Measurements from ENCODE around the gene RPS29. TPM values are rescaled to one million over a fixed set of nuclear protein-coding genes. Genes with fewer than 3 reads are reported as not detected.

The RPS29 gene
- total and polyA plus RNA-seq, 9 of the 15 experiments (the other 6 are each of a cell fraction or from before 2014, with no cell fraction given) = 1,545 to 5,012 (median 2,448) TPM

DNA sequence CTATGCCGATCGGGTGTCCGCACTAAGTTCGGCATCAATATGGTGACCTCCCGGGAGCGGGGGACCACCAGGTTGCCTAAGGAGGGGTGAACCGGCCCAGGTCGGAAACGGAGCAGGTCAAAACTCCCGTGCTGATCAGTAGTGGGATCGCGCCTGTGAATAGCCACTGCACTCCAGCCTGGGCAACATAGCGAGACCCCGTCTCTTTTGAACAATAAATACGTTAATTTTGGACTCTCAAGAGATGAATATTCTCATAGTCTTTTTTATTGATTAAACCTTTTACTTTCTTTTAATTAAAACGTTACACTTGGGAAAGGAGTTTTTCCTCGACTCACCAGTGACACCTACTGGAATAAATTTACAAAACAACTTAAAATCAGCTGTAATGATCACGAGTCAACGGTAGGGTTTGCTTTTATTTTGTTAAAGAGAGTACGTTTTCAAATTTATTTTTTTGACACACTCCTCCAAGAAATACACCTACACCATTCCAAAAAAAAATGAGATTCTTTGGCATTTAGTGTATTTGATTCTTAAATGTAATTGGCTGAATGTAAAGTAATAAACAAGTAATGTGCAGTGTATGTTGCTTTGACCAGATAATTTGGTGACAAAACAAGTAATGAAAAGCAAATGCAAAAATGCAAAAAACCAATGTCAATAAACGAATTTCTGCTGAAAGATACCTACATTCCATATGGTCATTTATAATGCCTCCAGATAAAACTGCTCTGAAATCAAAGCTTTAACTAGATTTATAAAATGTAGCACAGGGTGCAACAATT is 687 bp upstream of the RPS29 start (continued):
- TF ChIP-seq CHAMP1 (IDR thresholded peaks at IDR 0.05) (peak; percentile 77), CREB1 (IDR thresholded peaks at IDR 0.05) (no peak; the same call in 1 of the 2 replicates), CREB1 (CRISPR knock-in tag; IDR thresholded peaks at IDR 0.05) (no peak), ZFPM2 (CRISPR knock-in tag; IDR thresholded peaks at IDR 0.05) (no peak), GTF2E2 (tag; IDR thresholded peaks at IDR 0.05) (no peak), ETS2 (tag; IDR thresholded peaks at IDR 0.05; ENCODE audit: borderline replicate concordance, poor library complexity, severe bottlenecking) (no peak), U2AF2 (optimal IDR thresholded peaks at IDR 0.05; ENCODE audit: low read depth, low read length) (no peak), CXXC5 (CRISPR knock-in tag; IDR thresholded peaks at IDR 0.05) (peak; percentile 39; the same call in 1 of the 2 replicates), NFE2L1 (tag; IDR thresholded peaks at IDR 0.05; ENCODE audit: borderline replicate concordance, low read depth) (no peak), KDM1A (IDR thresholded peaks at IDR 0.05) (peak; percentile 39 to 72; a peak in 3 of 4 replicates), NUFIP1 (IDR thresholded peaks at IDR 0.05; ENCODE audit: partially characterized antibody) (no peak), MTF1 (CRISPR knock-in tag; IDR thresholded peaks at IDR 0.05; ENCODE audit: borderline replicate concordance) (no peak), PURB (CRISPR knock-in tag; IDR thresholded peaks at IDR 0.05; ENCODE audit: low read depth) (no peak), HLTF (IDR thresholded peaks at IDR 0.05) (no peak), ZNF764 (CRISPR knock-in tag; IDR thresholded peaks at IDR 0.05; ENCODE audit: low read depth) (peak; percentile 78), PTBP1 (IDR thresholded peaks at IDR 0.05; ENCODE audit: low read depth, low read length) (no peak), SNIP1 (IDR thresholded peaks at IDR 0.05; ENCODE audit: low read depth) (no peak), DMBX1 (CRISPR knock-in tag; IDR thresholded peaks at IDR 0.05; ENCODE audit: borderline replicate concordance) (peak; percentile 8; the same call in 1 of the 2 replicates), ZNF384 (IDR thresholded peaks at IDR 0.05; ENCODE audit: low read depth, low read length) (no peak), XRCC5 (IDR thresholded peaks at IDR 0.05; ENCODE audit: low read depth, low read length) (no peak), ZNF41 (CRISPR knock-in tag; conservative IDR thresholded peaks at IDR 0.05) (no peak), GABPA (tag; conservative IDR thresholded peaks at IDR 0.05; ENCODE audit: low read depth) (peak; percentile 39; the same call in 1 of the 2 replicates), SMARCE1 (IDR thresholded peaks at IDR 0.05) (0 out of 2 replicates have a peak, but pooled peaks have one; percentile 19), ZFX (CRISPR knock-in tag; IDR thresholded peaks at IDR 0.05) (peak; percentile 25; the same call in 1 of the 2 replicates), MYC (IDR thresholded peaks at IDR 0.05; ENCODE audit: low read depth, low read length) (0 out of 2 replicates have a peak, but pooled peaks have one; percentile 8), MYC (CRISPR knock-in tag; IDR thresholded peaks at IDR 0.05; ENCODE audit: borderline replicate concordance, low read depth) (no peak), TRIM24 (IDR thresholded peaks at IDR 0.05) (peak in 1 of 2 experiments; percentile 61; a peak in 1 of 4 replicates)
